Myocyte (in vitro differentiated cells): ENCODE data around the gene TMEM182. TPM values are rescaled to one million over a fixed set of nuclear protein-coding genes. Genes with fewer than 3 reads are reported as not detected.

ENCODE experiments used
- DNase-seq: peaks from one replicate; pipeline ENCODE4 v3.0.0-alpha.2; 2012; ENCODE audit warnings: low read depth
- polyA plus RNA-seq: library from polyadenylated mRNA; unstranded; fragments of >200 nt; gene quantifications from one replicate; pipeline ENCODE4 v1.2.1, GENCODE V29; 2012; ENCODE audit warnings: missing spikeins
- total RNA-seq: library from RNA; depleted of rRNA; stranded (reverse); fragments of >200 nt; gene quantifications from 2 replicates; pipeline ENCODE4 v1.2.3, GENCODE V29; 2014

The TMEM182 gene
- total RNA-seq: 25.5 and 29.7 TPM in 2 replicates
- polyA plus RNA-seq: 26.9 TPM

GRCh38 chr2:102761763-102762162, at the start of gene TMEM182:
TMEM182 (plus strand) TSS chr2:102762031; CDS start chr2:102762218, 187 bp downstream.
- DNase-seq: peak; percentile 92

GRCh38 chr2:102717308-102718018, 44.4 kb upstream of the TMEM182 start:
- DNase-seq: peak; percentile 57

- DNase-seq: no peak
These were observed 43.2 kb upstream of the TMEM182 start for GRCh38 chr2:102718387-102719316.

GRCh38 chr2:102724016-102724490, 37.8 kb upstream of the TMEM182 start:
- no peak for DNase-seq

GRCh38 chr2:102724553-102724952, 37.3 kb upstream of the TMEM182 start:
- DNase-seq: no peak

- DNase-seq: peak; percentile 12
These were observed 35.4 kb upstream of the TMEM182 start for GRCh38 chr2:102726128-102727087.

- no peak for DNase-seq
These were observed 26.3 kb upstream of the TMEM182 start for GRCh38 chr2:102735416-102736109.

GRCh38 chr2:102736110-102736409, 25.8 kb upstream of the TMEM182 start:
- DNase-seq: no peak

- DNase-seq: peak; percentile 71
These were observed 25.1 kb upstream of the TMEM182 start for GRCh38 chr2:102736410-102737409.

GRCh38 chr2:102737431-102737830, 24.4 kb upstream of the TMEM182 start:
- DNase-seq: no peak

- no peak for DNase-seq
These were observed 18.6 kb upstream of the TMEM182 start for GRCh38 chr2:102743259-102743658.

GRCh38 chr2:102748107-102748506, 13.7 kb upstream of the TMEM182 start:
- DNase-seq: no peak

GRCh38 chr2:102749938-102750337, 11.9 kb upstream of the TMEM182 start:
- no peak for DNase-seq

- DNase-seq: peak; percentile 74
These were observed 8.2 kb upstream of the TMEM182 start for GRCh38 chr2:102753563-102754159.

- DNase-seq: no peak
These were observed 7.2 kb upstream of the TMEM182 start for GRCh38 chr2:102754456-102755145.

GRCh38 chr2:102755284-102755683, 6.5 kb upstream of the TMEM182 start:
- DNase-seq: no peak

GRCh38 chr2:102758439-102758838, 3.4 kb upstream of the TMEM182 start:
- no peak for DNase-seq

GRCh38 chr2:102764083-102764482, 2.3 kb downstream of the TMEM182 start:
- DNase-seq: no peak
